Measurements from ENCODE around the gene COL6A1.

Gene COL6A1

GRCh38 chr21:45998276-45998701 lies 16.7 kb downstream of the COL6A1 start:
- DNase-seq (ENCODE audit: low read depth), result no peak
- no peak overlapping the region for H3K4me3 ChIP-seq (ENCODE audit: low read length)
- TF ChIP-seq CTCF (conservative IDR thresholded peaks at IDR 0.05; ENCODE audit: low read length), result no peak

GRCh38 chr21:45998871-45999580 lies 17.5 kb downstream of the COL6A1 start:
- TF ChIP-seq CTCF (conservative IDR thresholded peaks at IDR 0.05; ENCODE audit: low read length), result no peak
- DNase-seq (ENCODE audit: low read depth), result no peak
- H3K4me3 ChIP-seq (ENCODE audit: low read length), result no peak overlapping the region

- no peak for TF ChIP-seq CTCF (conservative IDR thresholded peaks at IDR 0.05; ENCODE audit: low read length)
- no peak for DNase-seq (ENCODE audit: low read depth)
- H3K4me3 ChIP-seq (ENCODE audit: low read length), result no peak overlapping the region
These were observed 18.1 kb downstream of the COL6A1 start for GRCh38 chr21:45999581-46000181.

- no peak for DNase-seq (ENCODE audit: low read depth)
- H3K4me3 ChIP-seq (ENCODE audit: low read length), result no peak overlapping the region
- no peak for TF ChIP-seq CTCF (conservative IDR thresholded peaks at IDR 0.05; ENCODE audit: low read length)
These were observed 18.7 kb downstream of the COL6A1 start for GRCh38 chr21:46000182-46000730.

- DNase-seq (ENCODE audit: low read depth), result no peak
- TF ChIP-seq CTCF (conservative IDR thresholded peaks at IDR 0.05; ENCODE audit: low read length), result no peak
- no peak overlapping the region for H3K4me3 ChIP-seq (ENCODE audit: low read length)
These were observed 19.4 kb downstream of the COL6A1 start for GRCh38 chr21:46000731-46001641.

GRCh38 chr21:46001821-46002681 lies 20.5 kb downstream of the COL6A1 start:
- no peak overlapping the region for H3K4me3 ChIP-seq (ENCODE audit: low read length)
- DNase-seq (ENCODE audit: low read depth), result no peak
- no peak for TF ChIP-seq CTCF (conservative IDR thresholded peaks at IDR 0.05; ENCODE audit: low read length)
